ENCODE measurements around the gene ROBO2. TPM values are rescaled to one million over a fixed set of nuclear protein-coding genes. Genes with fewer than 3 reads are reported as not detected.

The ROBO2 gene
- polyA plus RNA-seq, 1 experiment: 1.6 TPM

GRCh38 chr3:77189684-77190083 lies 149.8 kb downstream of the ROBO2 start:
- H3K36me3 ChIP-seq (ENCODE audit: control insufficient read depth, insufficient read depth, low read length): no peaks in the 10 kb centered on the region
- no peak for DNase-seq (ENCODE audit: low read depth)
- ChIA-PET CTCF (no interaction called here), POLR2A (no interaction called here)
- no peaks in the 10 kb centered on the region for H3K27me3 ChIP-seq (ENCODE audit: control insufficient read depth, insufficient read depth, low read length)
- no peak overlapping the region for H3K4me3 ChIP-seq (ENCODE audit: low read depth, low read length)
- TF ChIP-seq CTCF (IDR thresholded peaks at IDR 0.05; ENCODE audit: insufficient read depth, low read depth, low read length): no peak

GRCh38 chr3:77190374-77190773 lies 150.5 kb downstream of the ROBO2 start:
- Histone ChIP-seq H3K4me3 (ENCODE audit: low read depth, low read length) (no peak overlapping the region), H3K27me3 (ENCODE audit: control insufficient read depth, insufficient read depth, low read length) (no peaks in the 10 kb centered on the region), H3K36me3 (ENCODE audit: control insufficient read depth, insufficient read depth, low read length) (no peaks in the 10 kb centered on the region)
- ChIA-PET POLR2A (no interaction called here), CTCF (no interaction called here)
- no peak for TF ChIP-seq CTCF (IDR thresholded peaks at IDR 0.05; ENCODE audit: insufficient read depth, low read depth, low read length)
- DNase-seq (ENCODE audit: low read depth): no peak

- no peak for DNase-seq (ENCODE audit: low read depth)
- POLR2A ChIA-PET: no interaction called here
- H3K36me3 ChIP-seq (ENCODE audit: control insufficient read depth, insufficient read depth, low read length): no peaks in the 10 kb centered on the region
- no peak overlapping the region for H3K4me3 ChIP-seq (ENCODE audit: low read depth, low read length)
- H3K27me3 ChIP-seq (ENCODE audit: control insufficient read depth, insufficient read depth, low read length): no peaks in the 10 kb centered on the region
- no peak for TF ChIP-seq CTCF (IDR thresholded peaks at IDR 0.05; ENCODE audit: insufficient read depth, low read depth, low read length)
- CTCF ChIA-PET: no interaction called here
These were observed 151.1 kb downstream of the ROBO2 start for GRCh38 chr3:77191014-77191413.

- Histone ChIP-seq H3K36me3 (ENCODE audit: control insufficient read depth, insufficient read depth, low read length) (no peaks in the 10 kb centered on the region), H3K4me3 (ENCODE audit: low read depth, low read length) (no peak overlapping the region), H3K27me3 (ENCODE audit: control insufficient read depth, insufficient read depth, low read length) (no peaks in the 10 kb centered on the region)
- ChIA-PET CTCF (no interaction called here), POLR2A (no interaction called here)
- no peak for DNase-seq (ENCODE audit: low read depth)
- TF ChIP-seq CTCF (IDR thresholded peaks at IDR 0.05; ENCODE audit: insufficient read depth, low read depth, low read length): no peak
These were observed 151.7 kb downstream of the ROBO2 start for GRCh38 chr3:77191640-77192039.

GRCh38 chr3:77195766-77196545 lies 156.1 kb downstream of the ROBO2 start:
- H3K4me3 ChIP-seq (ENCODE audit: low read depth, low read length): no peak overlapping the region
- ChIA-PET POLR2A (no interaction called here), CTCF (no interaction called here)
- H3K36me3 ChIP-seq (ENCODE audit: control insufficient read depth, insufficient read depth, low read length): no peaks in the 10 kb centered on the region
- DNase-seq (ENCODE audit: low read depth): no peak
- no peaks in the 10 kb centered on the region for H3K27me3 ChIP-seq (ENCODE audit: control insufficient read depth, insufficient read depth, low read length)
- TF ChIP-seq CTCF (IDR thresholded peaks at IDR 0.05; ENCODE audit: insufficient read depth, low read depth, low read length): no peak

Measured in BJ (cell line).